HG02943 (cell line): ENCODE measurements around the gene RNLS.

Experiments used
- ATAC-seq: cut with Tn5 transposase; IDR thresholded peaks from one replicate; pipeline ENCODE4 v1.9.1; 2021; ENCODE audit warnings: mild to moderate bottlenecking, low read depth, moderate library complexity; ENCODE audit not compliant: unreplicated experiment

RNLS gene

DNA sequence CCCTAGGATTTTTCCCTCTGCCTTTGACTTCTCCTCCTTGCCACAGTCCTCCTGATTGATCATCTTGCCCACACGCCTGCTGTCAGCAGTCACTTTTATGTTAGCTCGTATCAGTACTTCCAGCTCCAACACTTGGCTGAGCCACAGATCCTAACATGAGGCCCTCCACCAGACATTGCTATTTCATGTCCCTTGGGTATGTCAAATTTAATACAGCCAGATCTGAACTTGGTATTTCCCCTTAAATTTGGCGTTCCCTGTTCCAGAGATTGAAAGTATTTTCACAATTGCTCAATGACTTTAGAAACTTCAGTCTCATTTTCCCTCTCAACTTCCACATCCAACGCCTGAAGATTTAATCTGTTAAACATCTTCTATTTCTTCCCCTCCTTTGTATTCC, 140.4 kb downstream of the RNLS start:
- no peak for ATAC-seq

DNA sequence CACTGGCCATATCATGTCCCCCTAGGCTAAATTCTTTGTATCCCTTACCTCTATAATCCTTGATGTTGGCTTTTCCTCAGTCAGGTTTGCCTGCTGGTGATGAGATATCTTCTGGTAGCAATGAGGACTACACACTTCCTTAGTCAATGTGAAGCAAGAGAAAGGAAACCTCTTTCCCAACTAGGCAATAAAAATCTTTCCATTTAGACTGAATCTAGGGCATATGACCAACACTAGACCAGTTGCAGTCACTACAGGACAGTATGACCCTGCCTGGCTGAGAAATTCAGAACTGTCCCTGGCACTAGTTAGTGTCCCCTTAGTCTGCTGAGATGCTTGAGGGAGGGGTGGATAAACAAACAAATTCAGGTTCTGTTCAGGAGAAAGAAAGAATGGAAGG, 142.6 kb downstream of the RNLS start:
- ATAC-seq = no peak

DNA sequence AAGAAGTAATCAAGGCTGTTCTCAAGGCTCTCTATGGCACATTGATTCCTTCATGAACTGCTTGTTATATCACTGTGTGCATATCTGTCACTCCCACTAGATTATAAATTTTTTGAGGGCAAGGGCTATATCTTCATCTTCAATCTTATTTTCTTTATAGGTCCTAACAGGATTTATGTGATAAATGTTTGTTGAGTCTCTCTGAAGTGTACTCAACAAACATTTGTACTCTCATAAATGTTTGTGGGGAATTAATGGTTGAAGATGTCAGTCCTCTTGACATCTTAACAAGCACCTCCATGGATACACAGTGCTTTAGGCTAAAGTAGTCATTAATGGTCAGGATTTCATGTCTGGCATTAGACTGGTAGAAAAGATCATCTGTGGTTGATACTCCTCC, 143.2 kb downstream of the RNLS start:
- no peak for ATAC-seq

DNA sequence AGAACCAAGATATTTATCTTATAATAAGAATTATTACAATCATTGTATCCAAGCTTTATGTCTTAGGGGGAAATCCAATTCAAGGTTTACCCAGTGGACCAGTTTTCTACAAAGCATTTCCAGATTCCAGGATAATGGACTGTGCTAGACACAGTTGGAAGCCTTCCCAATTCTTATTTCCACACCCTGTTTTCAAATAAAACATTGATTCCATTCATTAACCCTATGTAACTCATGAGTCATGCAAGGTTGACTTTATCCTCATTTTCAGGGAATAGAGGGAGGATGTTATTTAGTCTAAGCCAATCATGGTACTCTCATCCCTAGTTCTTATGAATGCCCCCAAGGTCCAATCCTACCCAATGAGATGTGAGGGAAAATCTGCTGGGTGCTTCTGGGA, 145.7 kb downstream of the RNLS start:
- no peak for ATAC-seq

DNA sequence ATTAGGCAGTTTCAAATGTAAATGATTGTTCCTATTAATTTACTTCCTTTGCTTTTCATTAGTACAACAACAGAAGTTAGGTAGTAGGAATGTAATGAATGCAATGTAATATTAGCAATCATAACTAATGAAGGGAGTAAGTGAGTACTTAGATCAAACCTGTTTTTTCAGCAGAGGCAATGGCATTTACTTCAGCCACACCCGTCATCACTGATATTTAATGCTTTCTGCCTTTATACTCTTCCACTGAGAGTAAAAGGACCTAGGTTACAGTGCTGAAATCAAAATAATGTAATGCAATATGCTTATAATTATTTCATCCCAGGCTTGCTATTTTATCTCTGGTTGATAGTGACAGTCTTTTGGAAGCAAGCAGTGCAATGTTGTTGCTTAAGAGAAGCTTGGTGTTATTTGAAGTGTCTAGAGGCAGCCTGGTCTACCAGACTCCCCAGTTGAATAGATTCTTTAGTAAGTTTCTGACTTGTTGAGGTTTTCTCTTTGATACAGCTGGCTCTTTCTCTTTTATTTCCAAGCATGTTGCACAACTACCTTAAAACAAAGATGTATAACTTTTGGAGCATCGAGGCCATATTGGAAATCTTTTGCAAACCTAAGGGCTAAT, 149.4 kb downstream of the RNLS start:
- no peak for ATAC-seq

DNA sequence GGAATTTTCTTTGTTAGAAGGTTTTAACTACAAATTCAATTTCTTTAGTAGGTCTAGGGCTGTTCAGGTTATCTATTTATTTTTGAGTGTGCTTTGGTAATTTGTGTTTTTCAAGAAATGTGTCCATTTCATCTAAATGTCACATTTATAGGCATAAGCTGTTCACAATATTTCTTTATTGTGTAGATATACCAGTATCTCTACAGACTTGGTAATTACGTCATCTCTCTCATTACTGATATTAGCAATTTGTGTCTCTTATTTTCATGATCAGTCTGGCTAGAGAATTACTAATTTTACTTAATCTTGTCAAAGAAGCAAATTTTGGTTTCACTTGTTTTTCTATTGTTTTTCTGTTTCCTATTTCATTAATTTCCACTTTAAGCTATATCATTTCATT, 152.0 kb downstream of the RNLS start:
- ATAC-seq = no peak

DNA sequence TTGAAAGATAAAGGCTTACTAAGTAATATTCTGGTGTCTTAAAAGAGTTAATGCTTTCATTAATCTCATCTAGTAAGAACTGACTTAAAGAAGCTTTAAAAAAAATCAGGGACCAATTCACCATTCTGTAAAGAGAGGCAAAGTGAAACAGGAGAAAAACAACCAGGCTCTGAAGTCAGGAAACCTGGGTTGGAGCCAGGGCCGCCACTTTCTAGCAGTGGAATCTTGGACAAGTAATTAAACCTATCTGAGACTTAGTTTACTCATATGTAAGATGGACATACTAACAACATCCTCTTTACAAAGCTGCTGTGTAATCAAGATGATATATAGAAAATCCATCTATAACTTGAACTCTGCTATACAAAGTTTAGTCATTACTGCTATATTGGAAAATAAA, 154.1 kb downstream of the RNLS start:
- ATAC-seq = no peak

DNA sequence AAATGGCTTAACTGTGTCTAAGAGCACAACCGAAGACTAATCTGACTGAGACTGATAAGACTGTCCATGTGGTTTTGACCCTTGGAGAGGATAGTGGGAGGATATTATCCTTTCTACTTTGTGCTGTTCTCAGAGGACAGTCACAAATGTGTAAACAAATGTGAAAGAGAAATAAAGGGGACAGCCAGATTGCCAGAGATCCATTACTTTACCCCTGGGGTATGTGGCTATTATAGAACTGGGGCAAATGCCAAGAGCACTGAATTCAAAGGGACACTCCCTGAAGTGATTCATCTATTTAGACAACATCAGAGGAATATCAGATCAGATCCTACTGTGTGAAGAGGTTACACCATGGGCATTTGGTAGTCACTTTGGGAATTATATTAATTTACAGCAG, 154.7 kb downstream of the RNLS start:
- no peak for ATAC-seq

DNA sequence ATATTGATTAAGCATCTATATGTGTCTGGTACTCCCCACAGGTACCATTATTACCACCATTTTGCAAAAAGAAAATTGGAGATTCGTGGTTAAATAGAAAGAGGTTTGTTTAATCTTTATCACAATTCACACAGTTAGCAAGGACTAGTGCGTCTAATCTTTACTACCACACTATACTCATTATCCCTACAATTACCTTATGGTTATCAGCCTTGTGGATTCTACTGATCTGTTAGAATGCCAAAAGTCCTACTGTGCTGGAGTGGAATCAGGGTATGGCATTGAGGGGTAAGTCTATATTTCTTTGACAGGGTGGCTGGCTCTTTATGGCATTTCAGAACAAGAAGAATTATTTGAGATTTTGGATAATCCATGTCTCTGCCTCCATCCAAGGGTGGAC, 156.1 kb downstream of the RNLS start:
- no peak for ATAC-seq

DNA sequence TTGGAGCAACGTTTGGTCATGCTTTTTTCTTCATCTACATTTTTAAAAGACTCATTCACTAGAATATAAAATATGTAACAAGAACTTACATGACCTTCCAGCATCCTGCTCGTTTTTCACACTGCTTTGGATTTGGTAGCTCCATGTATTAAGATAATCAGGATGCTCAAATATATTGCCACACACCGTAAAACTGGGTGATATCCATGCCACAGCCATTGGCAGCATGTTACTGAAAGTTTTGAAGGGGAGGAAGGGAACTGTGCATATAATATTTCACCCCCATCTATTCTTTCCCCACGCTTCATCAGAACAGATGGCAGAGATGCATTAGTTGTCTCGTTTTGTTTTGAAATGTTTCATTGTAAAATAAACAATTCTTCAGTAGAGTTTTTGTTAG, 158.2 kb downstream of the RNLS start:
- no peak for ATAC-seq

DNA sequence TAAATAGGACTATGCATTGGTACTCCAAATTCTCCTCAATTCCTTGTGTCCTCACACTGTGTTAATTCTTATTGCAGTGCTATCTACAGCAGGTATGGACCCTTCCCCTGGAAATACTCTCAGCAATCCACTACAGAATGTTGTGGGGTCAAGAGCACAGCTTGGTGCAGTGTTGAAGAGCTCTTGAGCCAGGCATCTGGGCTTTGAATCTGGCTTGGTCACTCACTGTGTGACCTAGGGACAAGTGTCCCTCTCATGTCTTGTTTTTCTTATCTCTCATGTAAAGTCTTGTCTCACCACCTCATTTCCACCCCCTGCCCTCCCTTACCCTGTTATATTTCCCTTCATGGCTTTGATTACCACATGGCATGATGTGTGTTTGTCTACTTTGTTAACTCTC, 159.4 kb downstream of the RNLS start:
- no peak for ATAC-seq

DNA sequence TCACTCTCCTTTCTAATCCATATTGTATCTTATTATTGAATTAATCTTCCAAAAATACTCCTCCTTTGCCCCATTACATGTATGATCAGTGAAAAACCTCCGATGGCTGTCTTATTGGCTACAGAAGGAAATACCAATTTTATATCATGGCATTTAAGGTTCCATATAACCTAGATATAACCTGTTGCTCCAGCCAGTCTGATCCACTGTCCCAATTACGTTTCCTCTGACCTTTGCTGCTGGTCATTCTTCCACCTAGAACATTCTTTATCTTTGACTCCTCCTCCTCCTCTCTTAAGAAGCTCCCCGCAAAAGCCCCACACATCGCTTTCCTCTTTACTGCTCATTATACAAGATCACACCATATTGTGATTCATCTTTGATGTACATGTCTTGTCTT, 161.5 kb downstream of the RNLS start:
- ATAC-seq = no peak

DNA sequence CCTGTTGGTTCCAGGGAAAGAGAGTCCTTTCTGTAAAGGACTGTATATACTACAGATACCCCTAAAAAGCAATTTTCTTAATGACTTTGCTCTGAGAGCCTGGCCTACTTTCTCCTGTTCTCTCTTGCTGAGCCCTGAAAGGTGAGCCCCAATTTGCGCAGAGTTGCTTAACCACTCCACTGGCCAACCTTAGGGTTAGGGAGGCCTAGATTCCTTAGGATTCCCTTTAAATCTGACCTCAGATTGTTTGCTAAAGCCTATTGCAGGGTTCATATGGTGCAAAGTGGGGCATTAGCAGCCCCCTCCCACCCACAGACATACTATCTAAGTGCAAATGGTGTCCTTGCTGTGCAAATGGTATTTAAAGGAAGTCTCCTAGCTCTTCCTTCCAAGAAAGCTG, 164.2 kb downstream of the RNLS start:
- no peak for ATAC-seq

DNA sequence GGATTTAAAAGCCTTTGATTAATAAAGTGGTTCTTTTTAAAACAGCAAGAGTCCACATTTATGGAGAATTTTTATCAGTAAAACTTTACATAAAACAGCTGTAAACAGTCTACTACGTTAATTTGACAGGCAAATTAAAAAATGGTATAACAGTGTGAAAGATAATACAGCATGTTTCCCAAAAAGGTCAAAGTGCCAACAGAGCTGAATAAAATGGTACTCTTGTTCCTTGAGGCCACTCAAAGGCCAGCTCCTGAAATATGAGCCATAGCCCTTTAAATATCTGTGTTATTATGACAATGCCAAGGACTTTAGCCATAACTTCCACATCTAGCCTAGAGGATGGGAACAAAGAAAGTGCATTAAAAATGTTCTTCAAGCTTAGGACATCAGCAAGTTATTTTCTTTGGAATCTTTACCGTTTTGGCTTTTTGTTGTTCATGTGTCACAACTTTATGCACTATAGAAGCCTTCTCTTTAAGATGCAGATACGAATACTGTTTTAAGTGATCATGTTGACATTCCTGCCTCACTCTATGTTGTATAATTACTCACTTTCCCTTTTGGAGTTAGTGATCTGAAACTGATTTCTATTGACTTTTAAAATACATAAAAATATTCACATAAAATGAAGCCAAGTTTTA, 165.6 kb downstream of the RNLS start:
- no peak for ATAC-seq

DNA sequence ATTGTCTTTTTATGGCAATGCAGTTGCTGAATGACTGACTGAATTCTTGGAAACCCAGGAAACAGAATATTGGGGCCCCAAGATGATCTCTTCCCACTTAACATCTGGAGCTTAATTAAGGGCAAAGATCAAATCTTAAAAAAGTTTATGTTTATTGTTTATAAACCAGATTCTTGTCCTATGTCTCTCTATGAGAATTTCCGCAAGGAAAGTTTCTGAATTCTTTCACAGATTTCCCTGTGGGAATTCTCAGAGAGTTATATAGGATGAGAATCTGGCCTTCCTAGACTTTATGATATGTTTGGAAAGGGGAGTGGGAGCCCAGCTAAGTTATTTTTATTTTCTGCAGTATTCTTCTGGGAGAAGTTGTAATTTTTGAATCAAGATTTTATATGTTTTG, 166.3 kb downstream of the RNLS start:
- ATAC-seq = no peak

DNA sequence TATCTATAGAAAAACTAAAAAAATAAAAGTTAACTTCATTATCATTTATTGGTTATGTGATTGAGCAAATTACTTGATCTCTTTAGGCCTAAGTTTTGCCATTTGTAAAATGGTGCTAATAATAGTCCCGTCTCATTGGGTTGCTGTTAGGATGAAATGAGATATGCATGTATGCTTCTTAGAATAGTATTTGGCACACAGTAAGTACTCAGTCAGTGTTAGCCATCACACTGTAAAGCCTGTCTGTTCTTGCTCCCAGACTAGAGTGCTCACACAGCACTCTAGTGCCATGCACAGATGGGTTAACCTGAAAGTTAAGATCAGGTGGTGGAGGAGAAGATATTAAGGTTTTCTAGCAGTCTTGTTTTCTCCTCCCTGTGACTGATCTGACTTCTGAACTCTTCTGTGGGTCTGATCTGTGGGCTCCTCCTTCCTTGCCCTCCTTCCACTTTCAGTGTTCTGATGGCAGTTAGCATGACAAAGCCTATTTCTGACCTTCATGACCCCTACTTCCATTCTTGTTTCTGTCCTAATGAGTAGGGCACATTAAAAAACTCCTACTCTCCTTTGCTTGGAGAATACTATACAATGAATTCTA, 167.5 kb downstream of the RNLS start:
- ATAC-seq = no peak

DNA sequence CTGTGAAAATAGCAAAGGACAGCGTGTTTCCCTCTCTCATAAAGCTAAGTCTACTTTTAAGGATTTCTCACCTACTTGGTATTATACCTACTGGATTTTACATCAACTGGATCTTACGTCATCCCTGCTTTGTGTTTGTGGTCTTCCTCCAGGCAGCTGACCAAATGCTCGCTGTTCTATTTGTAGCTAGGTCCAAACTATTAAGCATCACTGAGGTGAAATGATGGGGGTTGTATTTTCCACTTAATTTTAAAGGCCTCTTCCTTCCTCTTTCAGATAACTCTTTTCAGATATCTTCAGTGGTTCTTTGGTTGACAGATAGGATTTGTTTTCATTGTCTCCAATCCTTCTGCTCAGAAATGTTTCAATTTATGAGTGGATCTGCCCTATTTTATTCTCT, 169.7 kb downstream of the RNLS start:
- no peak for ATAC-seq

DNA sequence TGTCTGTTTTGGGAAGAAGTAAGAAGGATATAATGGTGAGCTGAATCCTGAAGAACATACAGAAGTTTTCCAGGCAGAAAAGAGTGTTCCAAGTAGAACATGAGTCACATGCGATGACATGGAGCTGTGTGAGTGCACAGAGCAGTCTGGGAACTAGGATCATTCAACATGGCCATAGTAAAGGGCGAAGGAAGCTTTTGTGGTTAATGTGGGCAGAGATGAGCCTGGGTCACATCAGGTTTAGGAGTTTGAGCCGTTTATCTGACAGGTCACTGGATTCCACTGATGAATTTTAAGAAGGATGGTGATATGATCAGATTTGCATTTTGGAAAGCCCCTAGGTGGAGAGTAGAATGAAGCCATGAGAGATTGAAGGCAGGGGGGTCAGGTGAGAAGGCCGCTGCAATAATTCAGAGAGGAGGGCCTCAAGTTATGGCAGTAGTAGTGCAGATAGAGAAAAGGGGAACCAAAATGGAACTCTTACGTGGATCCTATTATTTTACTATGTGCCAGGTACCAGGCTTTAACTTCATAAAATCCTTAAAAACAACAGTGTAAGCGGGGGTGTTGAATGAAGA, 171.3 kb downstream of the RNLS start:
- no peak for ATAC-seq

DNA sequence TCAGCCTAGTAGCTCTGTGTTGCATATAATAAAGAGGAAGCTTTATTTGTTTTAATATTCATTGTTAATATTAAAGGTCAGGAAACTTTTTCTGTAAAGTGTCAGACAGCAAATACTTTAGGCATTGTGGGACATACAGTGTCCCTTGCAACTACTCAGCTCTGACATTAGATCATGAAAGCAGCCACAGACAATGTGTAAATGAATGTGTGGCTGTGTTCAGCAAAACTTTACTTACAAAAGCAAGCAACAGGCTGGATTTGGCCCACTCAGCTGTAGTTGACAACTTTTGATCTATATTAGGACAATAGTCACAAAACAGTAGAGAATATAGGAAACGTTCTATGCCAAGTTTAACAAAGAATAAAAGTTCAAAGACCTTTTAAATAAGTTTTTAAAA, 173.3 kb downstream of the RNLS start:
- no peak for ATAC-seq

DNA sequence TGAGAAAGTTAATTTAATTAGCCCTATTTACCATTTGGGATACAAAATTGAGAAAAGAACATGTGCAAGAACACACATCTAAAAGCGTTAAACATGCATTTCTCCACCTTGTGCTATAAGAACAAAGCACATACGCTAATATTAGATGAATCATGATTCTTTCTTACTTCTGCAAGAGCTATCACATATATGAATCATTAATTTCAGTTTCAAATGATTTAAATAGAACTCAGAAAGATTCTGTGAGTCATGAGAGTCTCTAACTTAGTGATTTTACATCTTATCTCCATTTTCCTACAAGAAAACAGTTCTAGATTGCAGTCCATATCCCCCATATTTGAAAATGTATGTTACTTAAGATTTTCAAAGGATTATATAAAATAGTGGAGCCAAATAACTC, 173.9 kb downstream of the RNLS start:
- no peak for ATAC-seq

DNA sequence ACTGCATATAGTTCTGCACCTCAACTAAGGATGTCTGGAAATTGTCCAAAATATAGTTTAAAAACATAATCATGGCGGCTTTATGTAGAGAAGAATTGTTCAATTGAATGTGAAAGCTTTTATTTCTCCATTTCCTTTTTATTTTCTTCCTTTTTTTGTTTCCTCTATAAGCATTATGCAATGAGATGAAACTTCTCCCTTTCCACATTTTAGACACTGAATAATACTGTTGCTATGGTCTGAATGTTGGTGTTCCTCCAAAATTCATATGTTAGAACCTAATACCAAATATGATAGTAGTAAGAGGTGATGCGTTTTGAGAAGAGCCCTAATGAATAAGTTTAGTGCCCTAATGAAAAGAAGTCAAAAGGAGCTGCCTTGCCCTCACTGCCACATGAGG, 175.0 kb downstream of the RNLS start:
- no peak for ATAC-seq

DNA sequence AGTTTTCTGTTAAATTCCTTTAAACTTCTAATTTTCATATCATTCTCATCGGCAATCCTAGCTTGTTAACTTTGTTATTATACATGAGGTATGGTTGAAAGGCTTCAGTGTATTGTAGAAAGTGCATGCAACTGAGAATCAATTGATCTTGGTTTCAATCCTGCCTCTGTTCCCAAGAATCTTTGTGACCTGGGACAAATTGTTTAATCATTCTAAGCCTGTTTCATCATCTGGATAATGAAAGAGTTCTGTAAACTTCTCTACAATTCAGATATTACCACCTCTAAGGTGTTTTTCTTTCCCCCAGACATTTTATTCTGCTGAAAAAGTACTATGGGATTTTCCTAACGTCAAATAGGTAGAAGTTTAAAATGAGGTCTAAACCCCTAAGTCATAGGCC, 179.0 kb downstream of the RNLS start:
- no peak for ATAC-seq
